Measurements from ENCODE around the gene YOD1. TPM values are rescaled to one million over a fixed set of nuclear protein-coding genes. Genes with fewer than 3 reads are reported as not detected.
"Not testable (repeated sequence)": the region's sequence is repeated elsewhere in the genome, so short reads cannot be mapped to it uniquely, and the experiment has no call there.

YOD1 gene
- total and polyA plus RNA-seq, 10 of the 15 experiments (the other 5 are each of a cell fraction or from before 2014, with no cell fraction given): 2.1 to 7.9 (median 5.0) TPM

- TF ChIP-seq RAD21 (IDR thresholded peaks at IDR 0.05; ENCODE audit: insufficient read depth, low read depth, low read length) (no peak), NFXL1 (IDR thresholded peaks at IDR 0.05; ENCODE audit: borderline replicate concordance) (no peak), ZNF24 (IDR thresholded peaks at IDR 0.05) (no peak)
Measured at GRCh38 chr1:207047505-207047904, 3.5 kb downstream of the YOD1 start (continued).

- DNase-seq (ENCODE audit: low read depth, low spot score) (no peak), ATAC-seq (no peak), FAIRE-seq (no peak)
- no peak overlapping the region for H3K9ac ChIP-seq (ENCODE audit: control insufficient read depth, insufficient read depth, low read length)
- ChIA-PET SMC1A (ENCODE audit: uncharacterized antibody, unreplicated experiment) (interaction anchor here (0.8 to 7.1 kb wide), 4 partner anchors 23 to 454 kb away, joined by 3 to 66 read pairs (median 34); no protein-coding TSS in a partner anchor), RAD21 (ENCODE audit: unreplicated experiment) (no interaction called here), POLR2A (interaction anchor here (0.6 kb wide), 1 partner anchor 281 kb away, joined by 3 read pairs; no protein-coding TSS in a partner anchor), CTCF (interaction anchor here (0.5 to 9.2 kb wide), 15 partner anchors 10 to 566 kb away, joined by 3 to 131 read pairs (median 4); no protein-coding TSS in a partner anchor)
- intact Hi-C loops (cut with micrococcal nuclease; ENCODE audit: unreplicated experiment): no loop called here
- H3K4me3 ChIP-seq: no peak overlapping the region
- TF ChIP-seq CEBPZ (IDR thresholded peaks at IDR 0.05; ENCODE audit: low read depth, low read length): no peak
- no peak for TF ChIP-seq RAD21 (IDR thresholded peaks at IDR 0.05; ENCODE audit: insufficient read depth, low read depth, low read length)
- TF ChIP-seq ASH2L (IDR thresholded peaks at IDR 0.05; ENCODE audit: borderline replicate concordance, low read depth): no peak
- no peak for TF ChIP-seq TCF12 (IDR thresholded peaks at IDR 0.05; ENCODE audit: low read depth, low read length)
- no peak for TF ChIP-seq NR2C1 (IDR thresholded peaks at IDR 0.05)
- TF ChIP-seq BCL11A (IDR thresholded peaks at IDR 0.05; ENCODE audit: low read depth, low read length): no peak
- TF ChIP-seq DPF2 (IDR thresholded peaks at IDR 0.05): no peak
- TF ChIP-seq YY1 (IDR thresholded peaks at IDR 0.05; ENCODE audit: low read depth, low read length): no peak
- TF ChIP-seq HDAC2 (IDR thresholded peaks at IDR 0.05): no peak
- no peak for TF ChIP-seq SUZ12 (IDR thresholded peaks at IDR 0.05; ENCODE audit: unreplicated experiment)
- no peaks in the 10 kb centered on the region for H4K20me1 ChIP-seq (ENCODE audit: control insufficient read depth, insufficient read depth)
- no peak overlapping the region for H3K4me2 ChIP-seq (ENCODE audit: control insufficient read depth, insufficient read depth)
- no peaks in the 10 kb centered on the region for H3K9me3 ChIP-seq (replicated peaks; ENCODE audit: control insufficient read depth, insufficient read depth, low read length)
- H2AFZ ChIP-seq (ENCODE audit: control insufficient read depth, low read depth, low read length): no peak overlapping the region
- H3K79me2 ChIP-seq (ENCODE audit: control insufficient read depth, insufficient read depth, low read length): peaks cover 26% of the 10 kb centered on the region
- H3K27me3 ChIP-seq (replicated peaks in 1 of 2; ENCODE audit: control insufficient read depth in 2 of 2, insufficient read depth in 2 of 2, low read length in 1 of 2): no peaks in the 10 kb centered on the region
- no TSS peak for BruUV-seq (replicated peaks)
- peaks cover 0 to 8% of the 10 kb centered on the region in 2 experiments; a peak in 2 of 4 replicates for H3K36me3 ChIP-seq (ENCODE audit: control insufficient read depth in 2 of 2, insufficient read depth in 2 of 2, low read length in 1 of 2)
- 48% methylated on average over 2 of the region's 2 CpGs for WGBS (ENCODE audit: insufficient coverage, insufficient replicate concordance, low lambda C conversion rate, missing lambda C conversion rate)
- no peaks in the 10 kb centered on the region; the same call in 1 of the 2 replicates for H3K4me1 ChIP-seq (ENCODE audit: control insufficient read depth, insufficient read depth, low read length)
- H3K27ac ChIP-seq (ENCODE audit: control insufficient read depth, insufficient read depth): no peak overlapping the region
- in situ Hi-C loops (cut with MboI): no loop called here
Measured at GRCh38 chr1:207045453-207045852, 5.6 kb downstream of the YOD1 start.

- SMC1A ChIA-PET (ENCODE audit: uncharacterized antibody, unreplicated experiment); in situ Hi-C loops (cut with MboI); H3K27ac ChIP-seq (ENCODE audit: control insufficient read depth, insufficient read depth); H3K4me1 ChIP-seq (ENCODE audit: control insufficient read depth, insufficient read depth, low read length); H3K36me3 ChIP-seq (ENCODE audit: control insufficient read depth in 2 of 2, insufficient read depth in 2 of 2, low read length in 1 of 2); H3K9me3 ChIP-seq (replicated peaks; ENCODE audit: control insufficient read depth, insufficient read depth, low read length); H3K9ac ChIP-seq (ENCODE audit: control insufficient read depth, insufficient read depth, low read length); H4K20me1 ChIP-seq (ENCODE audit: control insufficient read depth, insufficient read depth); FAIRE-seq; BruUV-seq (replicated peaks); H3K4me2 ChIP-seq (ENCODE audit: control insufficient read depth, insufficient read depth); DNase-seq (ENCODE audit: low read depth, low spot score); POLR2A ChIA-PET; H3K27me3 ChIP-seq (replicated peaks in 1 of 2; ENCODE audit: control insufficient read depth in 2 of 2, insufficient read depth in 2 of 2, low read length in 1 of 2); H2AFZ ChIP-seq (ENCODE audit: control insufficient read depth, low read depth, low read length); ATAC-seq; H3K4me3 ChIP-seq; H3K79me2 ChIP-seq (ENCODE audit: control insufficient read depth, insufficient read depth, low read length): not testable (repeated sequence)
- ChIA-PET CTCF (interaction anchor here (0.8 to 1.4 kb wide), 2 partner anchors 37 to 396 kb away, joined by 3 read pairs; no protein-coding TSS in a partner anchor), RAD21 (ENCODE audit: unreplicated experiment) (interaction anchor here (0.7 kb wide), 1 partner anchor 47 kb away, joined by 3 read pairs; the partner anchor contains the start of gene C4BPB)
- 87% methylated on average over 2 of the region's 2 CpGs for WGBS (ENCODE audit: insufficient coverage, insufficient replicate concordance, low lambda C conversion rate, missing lambda C conversion rate)
- intact Hi-C loops (cut with micrococcal nuclease; ENCODE audit: unreplicated experiment): loop anchor here (5.0 kb wide), 1 partner anchor 36 kb away; no protein-coding TSS in a partner anchor
Measured at GRCh38 chr1:207041397-207041796, 9.6 kb downstream of the YOD1 start.
